ENCODE results near the gene CSMD2.

- no peak for TF ChIP-seq REST (IDR thresholded peaks at IDR 0.05; ENCODE audit: low read depth)
- no peak for TF ChIP-seq USF1 (IDR thresholded peaks at IDR 0.05)
- no peak for TF ChIP-seq CREB1 (IDR thresholded peaks at IDR 0.05; ENCODE audit: low read depth)
- TF ChIP-seq TCF12 (IDR thresholded peaks at IDR 0.05; ENCODE audit: low read depth): no peak
- TF ChIP-seq EP300 (IDR thresholded peaks at IDR 0.05; ENCODE audit: borderline replicate concordance): no peak
- TF ChIP-seq RAD21 (IDR thresholded peaks at IDR 0.05; ENCODE audit: low read depth): no peak
- no peak for TF ChIP-seq ZBTB7A (IDR thresholded peaks at IDR 0.05; ENCODE audit: low read depth)
- no peak for TF ChIP-seq TAF1 (IDR thresholded peaks at IDR 0.05; ENCODE audit: low read depth)
- no peak for TF ChIP-seq MAX (IDR thresholded peaks at IDR 0.05)
These were observed 467.2 kb downstream of the CSMD2 start for GRCh38 chr1:33697816-33698215.
